Skeletal muscle satellite cell (primary cell): Measurements from ENCODE around the gene FGFBP2.

ENCODE experiments used
- H3K27me3 ChIP-seq: 2 replicates; pipeline ENCODE4 v1.7.0; 2013; ENCODE audit warnings: low read length; ENCODE audit not compliant: control insufficient read depth, insufficient read depth
- H3K36me3 ChIP-seq: 2 replicates; pipeline ENCODE4 v1.7.0; 2013; ENCODE audit warnings: mild to moderate bottlenecking, control low read depth, low read length; ENCODE audit not compliant: insufficient read depth
- H3K4me1 ChIP-seq: 2 replicates; pipeline ENCODE4 v1.7.0; 2013; ENCODE audit warnings: low read length; ENCODE audit not compliant: control insufficient read depth, insufficient read depth
- H3K4me2 ChIP-seq: 2 replicates; pipeline ENCODE4 v1.7.0; 2013; ENCODE audit warnings: mild to moderate bottlenecking, low read length
- H3K4me3 ChIP-seq: 2 replicates; pipeline ENCODE4 v1.7.0; 2013; ENCODE audit warnings: low read length
- H3K9ac ChIP-seq: 2 replicates; pipeline ENCODE4 v1.7.0; 2013; ENCODE audit warnings: mild to moderate bottlenecking, low read depth, low read length, moderate library complexity
- H3K9me3 ChIP-seq: replicated peaks from 2 replicates; pipeline ENCODE4 v1.7.0; 2013; ENCODE audit warnings: mild to moderate bottlenecking, control low read depth, low read length

FGFBP2 gene

GRCh38 chr4:15964159-15964558, 1.2 kb upstream of the FGFBP2 start:
- no peak overlapping the region for H3K4me3 ChIP-seq
- H3K36me3 ChIP-seq, result no peaks in the 10 kb centered on the region
- H3K4me2 ChIP-seq, result no peak overlapping the region
- no peaks in the 10 kb centered on the region for H3K4me1 ChIP-seq
- peaks cover 21% of the 10 kb centered on the region for H3K27me3 ChIP-seq
- no peak overlapping the region for H3K9ac ChIP-seq
- H3K9me3 ChIP-seq, result no peaks in the 10 kb centered on the region

DNA sequence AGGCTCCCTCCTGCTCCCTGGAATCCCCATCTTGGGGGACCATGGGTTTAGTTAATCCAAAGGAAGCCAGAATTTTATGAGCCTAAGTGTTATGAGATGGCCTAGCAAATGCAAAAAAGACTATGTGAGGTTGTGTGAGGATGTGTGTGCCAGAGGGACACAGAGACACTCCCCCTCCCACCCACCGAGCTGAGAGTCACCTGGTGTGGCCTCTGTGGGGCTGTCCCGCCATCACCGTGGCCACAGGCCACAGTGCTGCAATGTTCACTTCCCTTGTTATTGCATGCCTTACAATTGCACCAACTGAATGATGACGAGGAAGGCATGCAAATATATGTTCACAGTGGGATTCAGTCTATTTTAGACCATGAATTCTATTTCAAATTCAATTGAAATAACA, 601 bp upstream of the FGFBP2 start:
- Histone ChIP-seq H3K27me3 (peaks cover 20% of the 10 kb centered on the region), H3K9me3 (no peaks in the 10 kb centered on the region), H3K4me1 (no peaks in the 10 kb centered on the region), H3K4me3 (no peak overlapping the region), H3K36me3 (no peaks in the 10 kb centered on the region), H3K4me2 (no peak overlapping the region), H3K9ac (no peak overlapping the region)

- no peaks in the 10 kb centered on the region for H3K4me1 ChIP-seq
- H3K4me3 ChIP-seq, result no peak overlapping the region
These were observed 1.0 kb downstream of the FGFBP2 start for GRCh38 chr4:15961781-15962510.

GRCh38 chr4:15958562-15958961, 4.4 kb downstream of the FGFBP2 start:
- Histone ChIP-seq H3K4me2 (no peak overlapping the region), H3K4me3 (no peak overlapping the region), H3K4me1 (no peaks in the 10 kb centered on the region), H3K36me3 (no peaks in the 10 kb centered on the region), H3K27me3 (peaks cover 20% of the 10 kb centered on the region), H3K9me3 (no peaks in the 10 kb centered on the region), H3K9ac (no peak overlapping the region)

More at GRCh38 chr4:15961781-15962510, 1.0 kb downstream of the FGFBP2 start:
- H3K9me3 ChIP-seq, result no peaks in the 10 kb centered on the region
- peaks cover 20% of the 10 kb centered on the region for H3K27me3 ChIP-seq
- H3K4me2 ChIP-seq, result no peak overlapping the region
- no peaks in the 10 kb centered on the region for H3K36me3 ChIP-seq
- no peak overlapping the region for H3K9ac ChIP-seq

DNA sequence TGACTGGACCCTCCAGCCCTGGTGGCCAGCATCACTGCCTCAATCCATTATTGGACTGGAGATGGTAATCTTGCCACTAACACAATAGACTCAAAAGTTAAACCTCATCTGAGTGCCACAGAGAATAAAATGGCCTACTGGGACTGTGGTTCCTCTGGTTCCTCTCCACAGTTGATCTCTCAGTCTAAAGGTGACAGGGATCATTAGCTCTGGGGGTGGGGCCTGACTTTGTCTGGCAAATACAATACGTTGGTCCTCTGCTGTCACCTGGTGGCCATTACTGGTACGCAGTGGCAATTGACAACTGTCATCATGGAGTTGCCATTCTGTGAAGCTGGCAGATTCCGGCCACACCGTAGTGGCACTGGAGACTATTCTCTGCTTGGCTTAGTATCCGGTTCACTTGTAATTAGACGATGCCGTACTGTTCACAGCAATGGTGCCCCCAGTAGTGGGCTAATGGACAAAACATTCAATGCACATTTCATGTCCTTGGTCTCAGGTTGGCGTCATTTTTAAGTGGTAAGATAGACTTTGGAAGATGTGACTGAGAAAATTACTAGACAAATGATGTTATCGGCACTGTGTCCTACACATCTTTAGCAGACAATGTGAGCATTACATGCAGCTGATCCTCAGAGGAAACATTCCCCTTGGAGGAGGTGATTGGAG, 6.7 kb downstream of the FGFBP2 start:
- Histone ChIP-seq H3K4me1 (no peaks in the 10 kb centered on the region), H3K9ac (no peak overlapping the region), H3K27me3 (peaks cover 16% of the 10 kb centered on the region), H3K4me3 (no peak overlapping the region), H3K4me2 (no peak overlapping the region), H3K36me3 (no peaks in the 10 kb centered on the region), H3K9me3 (no peaks in the 10 kb centered on the region)

GRCh38 chr4:15955670-15956069, 7.3 kb downstream of the FGFBP2 start:
- Histone ChIP-seq H3K9ac (no peak overlapping the region), H3K27me3 (peaks cover 10% of the 10 kb centered on the region), H3K4me3 (no peak overlapping the region), H3K9me3 (no peaks in the 10 kb centered on the region), H3K4me1 (no peaks in the 10 kb centered on the region), H3K36me3 (no peaks in the 10 kb centered on the region), H3K4me2 (no peak overlapping the region)

DNA sequence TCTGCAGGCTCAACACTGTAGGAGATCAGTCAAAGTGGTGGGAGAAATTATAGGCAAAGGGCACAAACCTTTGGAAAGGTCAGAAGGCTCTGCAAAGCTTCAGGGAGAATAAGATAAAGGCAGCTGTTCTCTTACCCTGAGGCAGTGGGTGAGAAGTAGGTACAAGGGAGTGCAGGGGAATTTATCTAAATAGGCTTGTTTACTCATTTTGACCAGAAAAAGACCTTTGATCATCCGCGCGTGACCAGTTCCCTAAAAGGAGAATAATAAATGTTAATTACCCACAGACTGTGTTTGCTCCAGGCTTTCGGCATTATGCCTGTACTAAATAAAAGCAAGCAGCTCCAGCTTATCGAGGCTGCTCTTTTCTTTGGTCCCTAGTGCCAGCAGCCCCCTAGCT, 9.3 kb downstream of the FGFBP2 start:
- Histone ChIP-seq H3K36me3 (no peaks in the 10 kb centered on the region), H3K4me3 (no peak overlapping the region), H3K9me3 (no peaks in the 10 kb centered on the region), H3K27me3 (peaks cover 4% of the 10 kb centered on the region), H3K4me1 (no peaks in the 10 kb centered on the region), H3K9ac (no peak overlapping the region), H3K4me2 (no peak overlapping the region)

- Histone ChIP-seq H3K4me1 (no peaks in the 10 kb centered on the region), H3K4me3 (no peak overlapping the region), H3K27me3 (no peaks in the 10 kb centered on the region), H3K9me3 (no peaks in the 10 kb centered on the region), H3K36me3 (no peaks in the 10 kb centered on the region), H3K9ac (no peak overlapping the region), H3K4me2 (no peak overlapping the region)
These were observed 11.2 kb downstream of the FGFBP2 start for GRCh38 chr4:15951781-15952180.

DNA sequence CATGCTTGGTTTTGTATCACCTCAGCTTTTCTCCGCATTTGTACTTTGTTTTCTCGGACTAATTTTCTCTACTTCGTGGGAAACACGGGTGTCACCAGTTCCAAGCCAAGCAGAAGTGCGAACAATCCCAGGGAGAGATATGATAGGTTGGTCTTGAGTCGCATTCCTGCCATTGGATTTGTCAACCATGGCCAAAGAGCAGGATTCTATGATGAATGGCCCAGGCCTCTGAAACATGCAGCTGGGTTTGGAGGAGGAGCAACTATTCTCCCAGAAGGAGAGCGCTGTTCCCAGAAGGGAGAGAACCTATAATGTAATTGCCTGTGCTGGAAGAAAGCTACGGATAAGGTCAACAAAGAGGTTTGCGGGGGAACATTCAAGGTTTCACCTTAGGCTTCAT, 14.1 kb downstream of the FGFBP2 start:
- no peak overlapping the region for H3K4me2 ChIP-seq
- H3K9me3 ChIP-seq, result no peaks in the 10 kb centered on the region
- H3K4me3 ChIP-seq, result no peak overlapping the region
- no peaks in the 10 kb centered on the region for H3K27me3 ChIP-seq
- no peaks in the 10 kb centered on the region for H3K4me1 ChIP-seq
- no peak overlapping the region for H3K9ac ChIP-seq
- no peaks in the 10 kb centered on the region for H3K36me3 ChIP-seq

DNA sequence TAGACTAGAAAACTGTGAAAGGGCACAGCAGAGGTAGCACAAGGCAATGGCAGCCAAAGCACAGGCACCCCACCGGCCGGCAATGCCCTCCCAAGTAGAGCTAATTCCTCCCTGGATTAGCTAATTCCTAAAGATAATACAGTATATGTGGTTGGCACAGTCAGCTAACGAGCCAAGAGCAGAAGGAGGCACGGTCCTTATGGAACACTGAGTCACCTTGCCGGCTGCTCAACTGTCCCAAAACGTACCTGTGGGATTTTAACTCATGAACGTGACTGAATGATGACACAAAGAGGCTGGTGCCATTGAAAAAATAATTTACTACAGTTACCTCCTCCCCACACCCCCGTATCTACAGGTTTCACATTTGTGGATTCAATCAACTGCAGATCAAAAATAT, 15.3 kb downstream of the FGFBP2 start:
- no peak overlapping the region for H3K4me3 ChIP-seq
- H3K27me3 ChIP-seq, result no peaks in the 10 kb centered on the region
- no peak overlapping the region for H3K4me2 ChIP-seq
- H3K9ac ChIP-seq, result no peak overlapping the region
- no peaks in the 10 kb centered on the region for H3K4me1 ChIP-seq
- H3K9me3 ChIP-seq, result no peaks in the 10 kb centered on the region
- H3K36me3 ChIP-seq, result no peaks in the 10 kb centered on the region

DNA sequence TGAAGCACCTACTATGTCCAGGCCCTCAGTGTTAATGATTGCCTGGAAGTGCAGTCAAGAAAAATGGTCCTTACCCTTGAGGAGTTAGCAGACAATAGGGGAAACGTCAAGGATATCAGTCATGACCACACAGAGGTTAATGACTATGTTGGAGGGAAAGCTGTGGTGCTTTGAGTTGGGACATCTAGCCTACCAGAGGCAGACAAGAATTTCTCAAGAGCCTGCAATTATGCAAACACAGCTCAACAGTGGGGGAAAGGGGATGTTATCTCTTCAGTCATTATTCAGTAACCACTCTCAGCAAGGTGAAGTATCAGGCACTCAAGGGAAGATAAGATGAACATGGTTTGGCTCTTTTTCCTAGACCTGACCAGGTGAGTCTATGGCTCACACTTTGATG, 17.5 kb downstream of the FGFBP2 start:
- H3K9me3 ChIP-seq, result no peaks in the 10 kb centered on the region
- H3K27me3 ChIP-seq, result no peaks in the 10 kb centered on the region
- no peaks in the 10 kb centered on the region for H3K36me3 ChIP-seq
- no peak overlapping the region for H3K4me2 ChIP-seq
- H3K4me3 ChIP-seq, result no peak overlapping the region
- H3K4me1 ChIP-seq, result no peaks in the 10 kb centered on the region
- no peak overlapping the region for H3K9ac ChIP-seq

DNA sequence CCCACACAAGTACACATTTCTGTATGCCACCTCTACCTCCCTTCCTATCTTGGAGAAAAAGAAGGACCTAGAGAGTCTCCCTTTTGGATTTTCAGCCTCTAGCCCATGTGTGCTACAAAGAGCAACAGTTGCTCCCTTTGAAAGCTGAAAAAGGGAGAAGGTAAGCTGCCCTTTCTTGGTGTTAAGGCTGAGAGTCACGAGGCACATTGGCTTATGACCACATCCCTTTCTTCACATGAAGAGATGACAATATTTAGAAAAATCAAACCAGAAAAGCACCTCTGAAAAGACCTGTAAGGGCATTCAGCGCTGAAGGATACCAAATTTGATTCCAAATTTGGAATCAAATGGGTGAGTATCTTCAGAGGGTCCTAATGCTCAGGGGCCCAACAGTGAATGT, 18.1 kb downstream of the FGFBP2 start:
- Histone ChIP-seq H3K27me3 (no peaks in the 10 kb centered on the region), H3K4me1 (no peaks in the 10 kb centered on the region), H3K4me3 (no peak overlapping the region), H3K4me2 (no peak overlapping the region), H3K9me3 (no peaks in the 10 kb centered on the region), H3K9ac (no peak overlapping the region), H3K36me3 (no peaks in the 10 kb centered on the region)
